ENCODE data around the gene KRT15. TPM values are rescaled to one million over a fixed set of nuclear protein-coding genes. Genes with fewer than 3 reads are reported as not detected.
"Not testable (repeated sequence)": the region's sequence is repeated elsewhere in the genome, so short reads cannot be mapped to it uniquely, and the experiment has no call there.

The KRT15 gene
- total RNA-seq, 2 donors from 2014 or later: 0.47 TPM; not detected in 1

DNA sequence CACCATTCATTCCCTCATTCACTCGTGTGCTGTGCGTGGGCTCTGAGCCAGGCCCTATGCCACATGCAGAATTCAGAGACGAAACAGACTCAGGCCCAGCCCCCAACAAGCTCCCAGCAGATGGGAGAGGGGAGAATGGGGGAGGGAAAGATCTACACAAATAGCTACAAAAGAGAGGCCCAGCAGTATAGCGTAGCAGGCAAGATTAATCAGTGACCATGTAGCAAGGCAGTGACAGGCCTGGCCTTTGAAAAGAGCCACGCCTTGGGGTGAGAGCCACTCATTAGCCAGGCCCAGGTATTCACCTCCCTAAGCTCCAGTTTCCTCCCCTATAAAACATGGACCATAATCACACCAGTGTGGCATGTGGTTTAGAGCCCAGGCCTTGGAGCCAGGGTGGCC lies 25.8 kb upstream of the KRT15 start:
- DNase-seq (ENCODE audit: low spot score): no peak
- TF ChIP-seq, protein P1, sequence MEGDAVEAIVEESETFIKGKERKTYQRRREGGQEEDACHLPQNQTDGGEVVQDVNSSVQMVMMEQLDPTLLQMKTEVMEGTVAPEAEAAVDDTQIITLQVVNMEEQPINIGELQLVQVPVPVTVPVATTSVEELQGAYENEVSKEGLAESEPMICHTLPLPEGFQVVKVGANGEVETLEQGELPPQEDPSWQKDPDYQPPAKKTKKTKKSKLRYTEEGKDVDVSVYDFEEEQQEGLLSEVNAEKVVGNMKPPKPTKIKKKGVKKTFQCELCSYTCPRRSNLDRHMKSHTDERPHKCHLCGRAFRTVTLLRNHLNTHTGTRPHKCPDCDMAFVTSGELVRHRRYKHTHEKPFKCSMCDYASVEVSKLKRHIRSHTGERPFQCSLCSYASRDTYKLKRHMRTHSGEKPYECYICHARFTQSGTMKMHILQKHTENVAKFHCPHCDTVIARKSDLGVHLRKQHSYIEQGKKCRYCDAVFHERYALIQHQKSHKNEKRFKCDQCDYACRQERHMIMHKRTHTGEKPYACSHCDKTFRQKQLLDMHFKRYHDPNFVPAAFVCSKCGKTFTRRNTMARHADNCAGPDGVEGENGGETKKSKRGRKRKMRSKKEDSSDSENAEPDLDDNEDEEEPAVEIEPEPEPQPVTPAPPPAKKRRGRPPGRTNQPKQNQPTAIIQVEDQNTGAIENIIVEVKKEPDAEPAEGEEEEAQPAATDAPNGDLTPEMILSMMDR (IDR thresholded peaks at IDR 0.05): no peak
- Histone ChIP-seq H3K27ac (no peak overlapping the region), H3K9me3 (peaks cover 5% of the 10 kb centered on the region in 2 donors), H3K4me1 (peaks cover 0 to 20% of the 10 kb centered on the region in 2 donors), H3K36me3 (no peaks in the 10 kb centered on the region), H3K4me3 (no peak overlapping the region), H3K27me3 (no peaks in the 10 kb centered on the region)

DNA sequence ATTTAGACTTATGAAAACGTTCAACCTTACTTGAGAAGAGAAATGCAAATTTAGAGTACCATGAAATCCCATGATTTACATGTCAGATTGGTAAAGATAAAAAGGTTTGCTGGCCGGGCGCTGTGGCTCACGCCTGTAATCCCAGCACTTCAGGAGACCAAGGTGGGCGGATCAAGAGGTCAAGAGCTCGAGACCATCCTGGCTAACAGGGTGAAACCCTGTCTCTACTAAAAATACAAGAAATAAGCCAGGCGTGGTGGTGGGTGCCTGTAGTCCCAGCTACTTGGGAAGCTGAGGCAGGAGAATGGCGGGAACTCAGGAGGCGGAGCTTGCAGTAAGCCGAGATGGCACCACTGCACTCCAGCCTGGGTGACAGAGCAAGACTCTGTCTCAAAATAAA lies 24.1 kb upstream of the KRT15 start:
- DNase-seq (ENCODE audit: low spot score); H3K27ac ChIP-seq; H3K36me3 ChIP-seq; H3K4me1 ChIP-seq; H3K27me3 ChIP-seq; H3K9me3 ChIP-seq; H3K4me3 ChIP-seq: not testable (repeated sequence)

DNA sequence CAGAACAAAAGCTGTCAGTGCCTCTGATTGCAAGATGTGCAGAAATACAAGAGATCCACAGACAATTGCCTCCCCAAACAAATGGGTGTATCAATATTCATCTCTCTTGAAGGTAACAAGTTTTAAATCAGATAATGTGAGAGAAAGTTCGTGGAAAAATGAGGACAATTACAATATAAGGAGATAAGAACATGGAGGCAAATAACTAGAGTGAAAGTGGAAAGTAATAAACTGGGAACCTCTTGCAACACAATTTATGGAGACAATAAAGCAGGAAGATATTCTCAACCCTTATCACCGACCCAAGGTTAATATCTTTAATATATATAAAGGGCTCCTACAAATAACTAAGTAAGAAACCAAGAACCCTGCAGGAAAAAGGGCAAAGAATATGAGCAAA lies 23.7 kb upstream of the KRT15 start:
- H3K4me3 ChIP-seq: no peak overlapping the region
- DNase-seq (ENCODE audit: low spot score): no peak
- H3K36me3 ChIP-seq: no peaks in the 10 kb centered on the region
- TF ChIP-seq, protein P1 (IDR thresholded peaks at IDR 0.05): no peak
- H3K27me3 ChIP-seq: no peaks in the 10 kb centered on the region
- no peaks in the 10 kb centered on the region for H3K4me1 ChIP-seq
- peaks cover 5% of the 10 kb centered on the region in 2 donors for H3K9me3 ChIP-seq
- no peak overlapping the region for H3K27ac ChIP-seq

DNA sequence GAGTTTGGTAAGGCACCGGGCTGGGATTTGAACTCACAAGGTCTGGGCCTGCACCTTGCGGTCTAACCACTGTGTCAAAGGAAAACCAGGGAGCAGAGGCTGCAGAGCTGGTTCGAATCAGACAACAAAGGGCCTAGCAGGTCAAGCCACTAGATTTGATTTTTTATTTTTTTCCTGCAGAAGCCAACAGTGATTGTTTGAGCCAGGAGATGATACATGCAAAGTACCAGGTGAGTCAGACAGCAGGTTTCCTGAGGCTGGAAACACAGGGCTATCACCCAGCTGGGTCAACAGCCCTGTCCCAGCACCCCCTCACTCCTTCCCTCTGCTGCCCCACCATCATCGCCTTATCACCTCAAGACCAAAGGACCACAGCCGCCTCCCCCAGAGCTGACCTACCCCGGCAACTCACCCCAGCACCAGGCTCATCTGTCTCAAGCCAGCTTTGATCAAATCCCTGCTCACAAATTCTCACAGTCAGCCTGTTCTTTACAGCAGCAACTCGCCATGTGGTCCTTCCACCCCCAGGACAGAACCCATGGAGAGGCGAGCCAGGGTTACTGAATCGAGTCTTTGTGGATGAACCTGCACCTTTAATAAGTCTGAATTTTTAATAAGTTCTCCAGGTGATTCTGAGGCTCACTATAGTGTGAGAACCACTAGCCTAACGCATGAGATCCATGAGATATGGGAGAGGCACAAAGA lies 22.4 kb upstream of the KRT15 start:
- Histone ChIP-seq H3K4me1 (no peaks in the 10 kb centered on the region), H3K27me3 (no peaks in the 10 kb centered on the region), H3K36me3 (no peaks in the 10 kb centered on the region), H3K9me3 (no peaks in the 10 kb centered on the region), H3K27ac (no peak overlapping the region), H3K4me3 (no peak overlapping the region)
- no peak for DNase-seq (ENCODE audit: low spot score)
- TF ChIP-seq, protein P1 (IDR thresholded peaks at IDR 0.05): no peak

DNA sequence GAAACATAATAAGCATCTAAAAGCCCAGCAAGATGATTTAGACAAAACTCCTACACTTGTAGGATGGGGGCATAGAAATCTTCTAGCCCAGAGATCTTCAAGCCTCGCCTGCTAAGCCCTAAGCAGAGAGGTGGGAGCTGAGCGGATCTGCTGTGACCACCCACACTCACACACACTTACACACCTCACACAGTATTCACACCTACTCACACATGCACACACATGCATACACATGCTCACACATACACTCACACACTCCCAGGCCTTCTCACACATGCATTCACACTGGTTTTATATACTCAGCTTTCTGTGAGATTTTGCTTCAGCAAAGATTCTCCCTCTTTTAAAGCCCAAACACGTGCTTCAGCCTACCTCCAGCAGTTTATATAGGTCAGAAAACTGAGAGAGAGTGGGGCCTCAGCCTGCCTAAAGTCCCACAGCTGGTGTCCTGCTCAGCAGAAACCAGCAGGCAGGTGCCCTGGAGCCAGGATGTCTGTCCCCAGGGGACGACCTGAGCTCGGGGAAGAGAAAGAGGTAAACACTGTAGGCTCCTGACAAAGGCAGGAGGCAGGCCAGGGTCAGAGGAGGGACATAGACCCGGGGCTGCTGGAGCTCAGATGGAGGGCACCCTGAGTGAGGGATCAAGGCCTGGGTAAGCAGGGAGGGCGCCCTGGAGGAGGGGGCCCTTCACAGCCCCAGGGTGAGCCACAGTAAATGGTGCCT lies 21.4 kb upstream of the KRT15 start:
- no peaks in the 10 kb centered on the region for H3K27me3 ChIP-seq
- H3K36me3 ChIP-seq: no peaks in the 10 kb centered on the region
- H3K9me3 ChIP-seq: no peaks in the 10 kb centered on the region
- DNase-seq (ENCODE audit: low spot score): no peak
- no peak overlapping the region for H3K27ac ChIP-seq
- no peaks in the 10 kb centered on the region for H3K4me1 ChIP-seq
- H3K4me3 ChIP-seq: no peak overlapping the region
- TF ChIP-seq, protein P1 (IDR thresholded peaks at IDR 0.05): no peak

DNA sequence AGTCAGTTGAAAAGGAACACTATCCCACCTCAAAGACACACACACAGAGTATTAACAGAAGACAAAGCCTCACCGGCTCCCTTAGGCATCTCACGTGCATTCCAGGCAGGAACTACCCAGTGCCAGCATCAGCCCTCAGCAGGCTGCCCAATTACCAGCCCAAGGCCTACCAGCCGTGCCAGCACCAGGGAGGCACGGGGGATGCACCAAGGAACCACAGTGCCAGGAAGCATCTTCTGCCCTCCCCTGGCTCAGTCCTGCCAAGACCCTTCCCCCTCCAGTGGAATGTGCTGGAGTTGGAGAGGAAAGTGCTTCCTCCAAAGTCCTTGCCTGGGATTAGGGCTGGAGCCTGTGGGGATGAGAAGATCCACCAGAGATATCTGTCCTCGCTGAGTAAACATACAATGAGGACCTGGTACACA lies 20.4 kb upstream of the KRT15 start:
- DNase-seq (ENCODE audit: low spot score): no peak
- TF ChIP-seq, protein P1 (IDR thresholded peaks at IDR 0.05): no peak
- no peaks in the 10 kb centered on the region for H3K27me3 ChIP-seq

More for the DNA sequence above, 20.4 kb upstream of the KRT15 start:
- H3K4me3 ChIP-seq: no peak overlapping the region
- no peaks in the 10 kb centered on the region for H3K9me3 ChIP-seq
- no peak overlapping the region for H3K27ac ChIP-seq
- H3K4me1 ChIP-seq: no peaks in the 10 kb centered on the region
- no peaks in the 10 kb centered on the region for H3K36me3 ChIP-seq
